SK-N-SH treated with all-trans-retinoic acid at 6 μM for 48 hours (cell line): Measurements from ENCODE around the gene CCNH.

Experiments
- CSDC2 ChIP-seq: fragments of 250-450 bp; sonication (Bioruptor Pico); IDR thresholded peaks from 2 replicates; pipeline ENCODE4 v1.5.0; 2020; ENCODE audit warnings: mild to moderate bottlenecking, moderate library complexity
- ISL1 ChIP-seq: fragments of 250-450 bp; sonication (Bioruptor Pico); IDR thresholded peaks from 2 replicates; pipeline ENCODE4 v2.1.2; 2022; ENCODE audit warnings: mild to moderate bottlenecking, moderate library complexity
- PPARA ChIP-seq: fragments of 250-450 bp; sonication (Bioruptor Pico); IDR thresholded peaks from 2 replicates; pipeline ENCODE4 v1.5.0; 2020; ENCODE audit warnings: mild to moderate bottlenecking, borderline replicate concordance
- RARB ChIP-seq: fragments of 250-450 bp; sonication (Bioruptor Pico); IDR thresholded peaks from 2 replicates; pipeline ENCODE4 v1.8.0; 2021; ENCODE audit warnings: mild to moderate bottlenecking, moderate library complexity
- TCF4 ChIP-seq: fragments of 250-450 bp; sonication (Bioruptor Pico); IDR thresholded peaks from 2 replicates; pipeline ENCODE4 v1.8.0; 2021; ENCODE audit warnings: mild to moderate bottlenecking, moderate library complexity, borderline replicate concordance
- ZC3H10 ChIP-seq: fragments of 250-450 bp; sonication (Bioruptor Pico); IDR thresholded peaks from 2 replicates; pipeline ENCODE4 v1.5.1; 2021; ENCODE audit warnings: mild to moderate bottlenecking, moderate library complexity
- ZFP30 ChIP-seq: fragments of 450-650 bp; formaldehyde crosslinking; IDR thresholded peaks from 2 replicates; pipeline ENCODE4 v1.5.0; 2022; ENCODE audit warnings: mild to moderate bottlenecking, moderate library complexity
- ZNF565 ChIP-seq: fragments of 450-650 bp; formaldehyde crosslinking; conservative IDR thresholded peaks from 2 replicates; pipeline ENCODE4 v1.5.0; 2020; ENCODE audit warnings: low read depth, mild to moderate bottlenecking, moderate library complexity

DNA sequence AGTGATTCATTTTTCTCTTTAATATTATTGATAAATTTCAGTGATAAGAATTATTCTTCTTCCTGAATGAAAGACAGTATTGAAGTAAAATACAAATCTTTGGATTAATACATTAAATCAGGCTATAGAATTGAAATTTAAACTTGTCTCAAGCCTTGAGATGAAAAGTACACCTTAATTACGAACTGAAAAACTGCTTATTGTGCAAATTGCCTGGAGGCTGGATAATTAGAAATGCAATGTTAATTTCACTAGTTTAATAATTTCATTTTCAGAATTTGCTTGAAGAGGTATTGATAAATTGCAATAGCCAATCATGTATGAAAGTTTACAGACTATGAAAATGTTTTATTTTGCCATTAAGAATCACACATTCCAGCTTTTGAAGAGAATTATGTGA is 11.0 kb upstream of the CCNH start:
- TF ChIP-seq CSDC2 (CRISPR knock-in tag), result no peak
- TF ChIP-seq ISL1, result no peak
- no peak for TF ChIP-seq PPARA (CRISPR knock-in tag)
- TF ChIP-seq ZNF565, result no peak
- TF ChIP-seq ZFP30, result no peak
- TF ChIP-seq RARB (CRISPR knock-in tag), result no peak
- TF ChIP-seq TCF4 (CRISPR knock-in tag), result no peak
- TF ChIP-seq ZC3H10 (CRISPR knock-in tag), result no peak
